WTC11 (cell line): ENCODE results near the gene SPEF1. TPM values are rescaled to one million over a fixed set of nuclear protein-coding genes. Genes with fewer than 3 reads are reported as not detected.

Experiments
- ATAC-seq: fragments of 200-7000 bp; cut with Tn5 transposase; 2 replicates; pipeline ENCODE4 v1.10.0; 2021; ENCODE audit warnings: mild to moderate bottlenecking, moderate library complexity
- CTCF ChIA-PET: fragments of 300-600 bp; sonication (Branson Sonifier 250); formaldehyde crosslinking; loops from one replicate; lab custom pipeline; 2021; ENCODE audit warnings: antibody characterized with exemption; lab: Charles Lee
- POLR2A ChIA-PET: fragments of 350-600 bp; sonication (Branson Sonifier 250); formaldehyde crosslinking; loops from one replicate; lab custom pipeline; 2021; ENCODE audit warnings: antibody characterized with exemption; lab: Charles Lee
- DNase-seq: peaks from one replicate; pipeline ENCODE4 v3.0.0; 2021; ENCODE audit warnings: low spot score
- H3K27ac Mint-ChIP-seq: 2 replicates; pipeline ENCODE4 v1.8.0; 2021; ENCODE audit warnings: mixed read lengths
- H3K27me3 Mint-ChIP-seq: 2 replicates; pipeline ENCODE4 v1.8.0; 2021; ENCODE audit warnings: low read depth, mild to moderate bottlenecking, moderate library complexity, mixed read lengths
- H3K36me3 Mint-ChIP-seq: 2 replicates; pipeline ENCODE4 v1.8.0; 2021; ENCODE audit warnings: mixed read lengths
- H3K4me1 Mint-ChIP-seq: 2 replicates; pipeline ENCODE4 v1.8.0; 2022; ENCODE audit warnings: mixed read lengths
- H3K4me3 Mint-ChIP-seq: 2 replicates; pipeline ENCODE4 v1.8.0; 2021; ENCODE audit warnings: mild to moderate bottlenecking, moderate library complexity, mixed read lengths
- H3K9me3 Mint-ChIP-seq: 2 replicates; pipeline ENCODE4 v1.8.0; 2021; ENCODE audit warnings: mixed read lengths
- ATF1 ChIP-seq: sonication (generic); formaldehyde crosslinking; IDR thresholded peaks from 2 replicates; pipeline ENCODE4 v1.8.1; 2023; ENCODE audit warnings: mild to moderate bottlenecking, moderate library complexity, missing genetic modification reagents
- CBFB ChIP-seq: sonication (generic); formaldehyde crosslinking; IDR thresholded peaks from 2 replicates; pipeline ENCODE4 v1.8.1; 2022; ENCODE audit warnings: mild to moderate bottlenecking, low read depth, missing genetic modification reagents
- CREM ChIP-seq: sonication (generic); formaldehyde crosslinking; IDR thresholded peaks from 2 replicates; pipeline ENCODE4 v1.8.1; 2022; ENCODE audit warnings: mild to moderate bottlenecking, missing genetic modification reagents, moderate library complexity
- FOXP4 ChIP-seq: sonication (generic); formaldehyde crosslinking; IDR thresholded peaks from 2 replicates; pipeline ENCODE4 v1.8.0; 2022; ENCODE audit warnings: mild to moderate bottlenecking, missing genetic modification reagents
- IRF2 ChIP-seq: sonication (generic); formaldehyde crosslinking; IDR thresholded peaks from 2 replicates; pipeline ENCODE4 v1.8.0; 2022; ENCODE audit warnings: low read depth, missing genetic modification reagents, borderline replicate concordance
- MXD4 ChIP-seq: fragments of 250-450 bp; sonication (Bioruptor Pico); IDR thresholded peaks from 2 replicates; pipeline ENCODE4 v1.8.0; 2021; ENCODE audit warnings: mild to moderate bottlenecking, moderate library complexity, borderline replicate concordance
- MYBL2 ChIP-seq: sonication (generic); formaldehyde crosslinking; IDR thresholded peaks from 2 replicates; pipeline ENCODE4 v1.8.1; 2023; ENCODE audit warnings: mild to moderate bottlenecking, moderate library complexity, missing genetic modification reagents
- NFYB ChIP-seq: sonication (generic); formaldehyde crosslinking; conservative IDR thresholded peaks from 2 replicates; pipeline ENCODE4 v1.8.0; 2022; ENCODE audit warnings: low read depth, missing genetic modification reagents
- NR2C2 ChIP-seq: sonication (generic); formaldehyde crosslinking; IDR thresholded peaks from 2 replicates; pipeline ENCODE4 v1.8.0; 2022; ENCODE audit warnings: mild to moderate bottlenecking, missing genetic modification reagents
- OVOL2 ChIP-seq: fragments of 250-450 bp; sonication (Bioruptor Pico); IDR thresholded peaks from 2 replicates; pipeline ENCODE4 v1.9.0; 2021; ENCODE audit warnings: mild to moderate bottlenecking, borderline replicate concordance
- SP1 ChIP-seq: sonication (generic); formaldehyde crosslinking; conservative IDR thresholded peaks from 2 replicates; pipeline ENCODE4 v1.8.1; 2022; ENCODE audit warnings: missing genetic modification reagents
- TCF7 ChIP-seq: sonication (generic); formaldehyde crosslinking; IDR thresholded peaks from 2 replicates; pipeline ENCODE4 v1.8.0; 2022; ENCODE audit warnings: mild to moderate bottlenecking, low read depth, missing genetic modification reagents, moderate library complexity
- TEAD4 ChIP-seq: sonication (generic); formaldehyde crosslinking; IDR thresholded peaks from 2 replicates; pipeline ENCODE4 v1.8.0; 2022; ENCODE audit warnings: mild to moderate bottlenecking, missing genetic modification reagents
- ZNF138 ChIP-seq: sonication (generic); formaldehyde crosslinking; conservative IDR thresholded peaks from 2 replicates; pipeline ENCODE4 v1.8.1; 2022; ENCODE audit warnings: mild to moderate bottlenecking, moderate library complexity, missing genetic modification reagents
- ZNF219 ChIP-seq: sonication (generic); formaldehyde crosslinking; IDR thresholded peaks from 2 replicates; pipeline ENCODE4 v1.8.0; 2023; ENCODE audit warnings: missing genetic modification reagents, mild to moderate bottlenecking, borderline replicate concordance
- ZNF263 ChIP-seq: sonication (generic); formaldehyde crosslinking; IDR thresholded peaks from 2 replicates; pipeline ENCODE4 v1.8.1; 2022; ENCODE audit warnings: low read depth, mild to moderate bottlenecking, moderate library complexity, missing genetic modification reagents
- ZNF317 ChIP-seq: sonication (generic); formaldehyde crosslinking; IDR thresholded peaks from 2 replicates; pipeline ENCODE4 v1.8.1; 2023; ENCODE audit warnings: low read depth, mild to moderate bottlenecking, moderate library complexity, missing genetic modification reagents, borderline replicate concordance
- ZNF416 ChIP-seq: fragments of 250-450 bp; sonication (Bioruptor Pico); IDR thresholded peaks from 2 replicates; pipeline ENCODE4 v1.9.0; 2021; ENCODE audit warnings: mild to moderate bottlenecking, inconsistent platforms
- ZNF425 ChIP-seq: fragments of 250-450 bp; sonication (Bioruptor Pico); conservative IDR thresholded peaks from 2 replicates; pipeline ENCODE4 v1.9.0; 2021; ENCODE audit warnings: mild to moderate bottlenecking
- total RNA-seq: library from RNA; stranded (reverse); gene quantifications from 3 replicates; pipeline ENCODE4 v1.2.3, GENCODE V29; 2021
- TF ChIP-seq, protein P1 (sequence below): sonication (generic); formaldehyde crosslinking; IDR thresholded peaks from 2 replicates; pipeline ENCODE4 v1.8.1; 2023; ENCODE audit warnings: mild to moderate bottlenecking, missing genetic modification reagents, moderate library complexity
- TF ChIP-seq, protein P2 (sequence below): fragments of 250-450 bp; sonication (Bioruptor Pico); IDR thresholded peaks from 2 replicates; pipeline ENCODE4 v1.9.0; 2021; ENCODE audit warnings: mild to moderate bottlenecking, borderline replicate concordance
- TF ChIP-seq, protein P3 (sequence below): sonication (generic); formaldehyde crosslinking; IDR thresholded peaks from 2 replicates; pipeline ENCODE4 v1.8.1; 2022; ENCODE audit warnings: mild to moderate bottlenecking, moderate library complexity, missing genetic modification reagents

Gene SPEF1
- total RNA-seq, 1 experiment from 2014 or later: 0.72 TPM

GRCh38 chr20:3828798-3829197, 47.5 kb upstream of the SPEF1 start:
- CTCF ChIA-PET: interaction anchor here (0.6 to 0.8 kb wide), 2 partner anchors 9 to 10 kb away, joined by 3 read pairs; partner anchors contain the start of gene AP5S1
- no peak overlapping the region for H3K4me3 Mint-ChIP-seq
- DNase-seq (no peak), ATAC-seq (no peak)
- POLR2A ChIA-PET: no interaction called here
- H3K4me1 Mint-ChIP-seq: no peaks in the 10 kb centered on the region
- no peak for TF ChIP-seq ZNF416 (CRISPR knock-in tag)
- no peak for TF ChIP-seq ZNF263 (CRISPR knock-in tag)
- no peak for TF ChIP-seq IRF2 (CRISPR knock-in tag)
- no peak for TF ChIP-seq ZNF425 (CRISPR knock-in tag)
- TF ChIP-seq FOXP4 (CRISPR knock-in tag): no peak
- no peak for TF ChIP-seq ZNF317 (CRISPR knock-in tag)
- TF ChIP-seq CBFB (CRISPR knock-in tag): no peak
- TF ChIP-seq SP1: no peak
- TF ChIP-seq ZNF138 (CRISPR knock-in tag): no peak
- no peak for TF ChIP-seq NR2C2 (CRISPR knock-in tag)
- no peak for TF ChIP-seq OVOL2
- no peaks in the 10 kb centered on the region for H3K9me3 Mint-ChIP-seq
- no peak overlapping the region for H3K27ac Mint-ChIP-seq
- H3K27me3 Mint-ChIP-seq: no peaks in the 10 kb centered on the region
- no peaks in the 10 kb centered on the region for H3K36me3 Mint-ChIP-seq

DNA sequence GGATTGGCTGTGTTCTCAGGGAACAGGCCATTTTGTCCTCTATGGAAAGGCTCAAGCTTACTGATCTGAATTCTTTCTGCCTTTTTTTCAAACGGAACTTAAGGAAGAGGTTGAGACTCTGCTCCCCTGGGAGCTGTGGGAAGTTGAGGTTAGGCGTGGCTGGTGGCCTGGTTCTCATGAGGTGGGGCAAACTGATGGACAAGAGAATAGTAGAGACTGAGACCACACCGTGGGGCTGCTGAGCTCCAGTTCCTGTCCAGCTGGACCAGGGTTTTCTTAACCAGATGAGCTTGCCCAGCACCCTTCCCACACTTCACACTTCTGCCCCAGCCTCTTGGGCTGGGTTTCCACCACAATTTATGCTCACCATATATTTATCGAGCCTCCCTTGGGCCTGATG, 45.2 kb upstream of the SPEF1 start:
- DNase-seq (no peak), ATAC-seq (no peak)
- CTCF ChIA-PET: interaction anchor here (0.5 to 1.3 kb wide), 3 partner anchors 28 to 81 kb away, joined by 3 to 6 read pairs (median 3); no protein-coding TSS in a partner anchor
- H3K4me1 Mint-ChIP-seq: 0 out of 2 replicates have a peak, but pooled peaks cover 2% of the 10 kb centered on the region
- H3K36me3 Mint-ChIP-seq: no peaks in the 10 kb centered on the region
- no peaks in the 10 kb centered on the region for H3K9me3 Mint-ChIP-seq
- H3K27me3 Mint-ChIP-seq: no peaks in the 10 kb centered on the region
- H3K27ac Mint-ChIP-seq: no peak overlapping the region
- H3K4me3 Mint-ChIP-seq: no peak overlapping the region
- POLR2A ChIA-PET: no interaction called here
- TF ChIP-seq MYBL2 (CRISPR knock-in tag) (no peak), ZNF317 (CRISPR knock-in tag) (no peak), ATF1 (CRISPR knock-in tag) (no peak), CREM (no peak), NFYB (CRISPR knock-in tag) (no peak), TEAD4 (CRISPR knock-in tag) (no peak), ZNF219 (CRISPR knock-in tag) (no peak), TCF7 (no peak), MXD4 (CRISPR knock-in tag) (no peak)
- TF ChIP-seq, protein P1, sequence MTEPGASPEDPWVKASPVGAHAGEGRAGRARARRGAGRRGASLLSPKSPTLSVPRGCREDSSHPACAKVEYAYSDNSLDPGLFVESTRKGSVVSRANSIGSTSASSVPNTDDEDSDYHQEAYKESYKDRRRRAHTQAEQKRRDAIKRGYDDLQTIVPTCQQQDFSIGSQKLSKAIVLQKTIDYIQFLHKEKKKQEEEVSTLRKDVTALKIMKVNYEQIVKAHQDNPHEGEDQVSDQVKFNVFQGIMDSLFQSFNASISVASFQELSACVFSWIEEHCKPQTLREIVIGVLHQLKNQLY (CRISPR knock-in tag): no peak
- TF ChIP-seq, protein P2, sequence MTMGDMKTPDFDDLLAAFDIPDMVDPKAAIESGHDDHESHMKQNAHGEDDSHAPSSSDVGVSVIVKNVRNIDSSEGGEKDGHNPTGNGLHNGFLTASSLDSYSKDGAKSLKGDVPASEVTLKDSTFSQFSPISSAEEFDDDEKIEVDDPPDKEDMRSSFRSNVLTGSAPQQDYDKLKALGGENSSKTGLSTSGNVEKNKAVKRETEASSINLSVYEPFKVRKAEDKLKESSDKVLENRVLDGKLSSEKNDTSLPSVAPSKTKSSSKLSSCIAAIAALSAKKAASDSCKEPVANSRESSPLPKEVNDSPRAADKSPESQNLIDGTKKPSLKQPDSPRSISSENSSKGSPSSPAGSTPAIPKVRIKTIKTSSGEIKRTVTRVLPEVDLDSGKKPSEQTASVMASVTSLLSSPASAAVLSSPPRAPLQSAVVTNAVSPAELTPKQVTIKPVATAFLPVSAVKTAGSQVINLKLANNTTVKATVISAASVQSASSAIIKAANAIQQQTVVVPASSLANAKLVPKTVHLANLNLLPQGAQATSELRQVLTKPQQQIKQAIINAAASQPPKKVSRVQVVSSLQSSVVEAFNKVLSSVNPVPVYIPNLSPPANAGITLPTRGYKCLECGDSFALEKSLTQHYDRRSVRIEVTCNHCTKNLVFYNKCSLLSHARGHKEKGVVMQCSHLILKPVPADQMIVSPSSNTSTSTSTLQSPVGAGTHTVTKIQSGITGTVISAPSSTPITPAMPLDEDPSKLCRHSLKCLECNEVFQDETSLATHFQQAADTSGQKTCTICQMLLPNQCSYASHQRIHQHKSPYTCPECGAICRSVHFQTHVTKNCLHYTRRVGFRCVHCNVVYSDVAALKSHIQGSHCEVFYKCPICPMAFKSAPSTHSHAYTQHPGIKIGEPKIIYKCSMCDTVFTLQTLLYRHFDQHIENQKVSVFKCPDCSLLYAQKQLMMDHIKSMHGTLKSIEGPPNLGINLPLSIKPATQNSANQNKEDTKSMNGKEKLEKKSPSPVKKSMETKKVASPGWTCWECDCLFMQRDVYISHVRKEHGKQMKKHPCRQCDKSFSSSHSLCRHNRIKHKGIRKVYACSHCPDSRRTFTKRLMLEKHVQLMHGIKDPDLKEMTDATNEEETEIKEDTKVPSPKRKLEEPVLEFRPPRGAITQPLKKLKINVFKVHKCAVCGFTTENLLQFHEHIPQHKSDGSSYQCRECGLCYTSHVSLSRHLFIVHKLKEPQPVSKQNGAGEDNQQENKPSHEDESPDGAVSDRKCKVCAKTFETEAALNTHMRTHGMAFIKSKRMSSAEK: no peak
- TF ChIP-seq, protein P3, sequence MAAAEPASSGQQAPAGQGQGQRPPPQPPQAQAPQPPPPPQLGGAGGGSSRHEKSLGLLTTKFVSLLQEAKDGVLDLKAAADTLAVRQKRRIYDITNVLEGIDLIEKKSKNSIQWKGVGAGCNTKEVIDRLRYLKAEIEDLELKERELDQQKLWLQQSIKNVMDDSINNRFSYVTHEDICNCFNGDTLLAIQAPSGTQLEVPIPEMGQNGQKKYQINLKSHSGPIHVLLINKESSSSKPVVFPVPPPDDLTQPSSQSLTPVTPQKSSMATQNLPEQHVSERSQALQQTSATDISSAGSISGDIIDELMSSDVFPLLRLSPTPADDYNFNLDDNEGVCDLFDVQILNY: no peak
